GM21786 (cell line): ENCODE measurements around the gene SMAD2.
"Not testable (repeated sequence)": the region's sequence is repeated elsewhere in the genome, so short reads cannot be mapped to it uniquely, and the experiment has no call there.

Source experiments
- ATAC-seq: cut with Tn5 transposase; IDR thresholded peaks from one replicate; pipeline ENCODE4 v1.9.1; 2021; ENCODE audit not compliant: unreplicated experiment

SMAD2 gene

DNA sequence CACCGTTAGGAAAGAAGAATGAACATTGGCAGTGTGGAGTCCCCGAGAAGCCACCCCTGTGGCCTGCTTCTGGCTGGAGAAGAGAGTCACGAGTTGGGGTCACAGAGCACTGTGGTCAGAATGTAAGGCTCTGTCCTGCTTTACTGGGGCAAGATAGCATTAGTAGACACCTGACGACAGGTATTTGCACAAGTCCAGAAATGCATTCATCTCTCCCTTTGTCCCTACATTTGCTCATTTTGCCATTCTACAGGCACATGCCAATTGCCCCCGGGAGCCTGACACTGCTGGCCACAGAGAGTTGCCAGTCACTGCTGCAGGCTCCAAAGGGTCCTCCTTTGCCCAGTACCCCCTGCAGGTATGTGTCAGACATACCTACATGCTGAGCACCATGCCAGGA, 133.3 kb downstream of the SMAD2 start:
- ATAC-seq, result no peak

DNA sequence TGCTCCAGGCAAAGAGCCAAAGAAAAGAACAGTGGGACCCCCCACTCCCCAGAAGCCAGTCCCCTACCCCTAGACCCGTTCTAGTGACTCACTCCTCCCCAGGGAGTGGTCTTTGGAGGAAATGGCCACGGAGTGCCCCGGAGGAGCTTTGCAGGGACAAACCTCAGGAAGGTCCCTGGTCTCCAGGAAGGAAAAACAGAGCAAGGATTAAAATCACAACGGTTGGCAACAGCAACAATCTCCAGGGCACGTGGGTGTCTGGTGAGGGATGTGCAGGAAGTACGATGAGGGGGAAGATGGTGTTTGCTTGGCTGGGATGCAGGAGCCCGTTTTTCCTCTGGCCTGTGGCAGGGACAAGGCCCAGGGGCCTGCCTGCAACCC, 135.0 kb downstream of the SMAD2 start:
- no peak for ATAC-seq

DNA sequence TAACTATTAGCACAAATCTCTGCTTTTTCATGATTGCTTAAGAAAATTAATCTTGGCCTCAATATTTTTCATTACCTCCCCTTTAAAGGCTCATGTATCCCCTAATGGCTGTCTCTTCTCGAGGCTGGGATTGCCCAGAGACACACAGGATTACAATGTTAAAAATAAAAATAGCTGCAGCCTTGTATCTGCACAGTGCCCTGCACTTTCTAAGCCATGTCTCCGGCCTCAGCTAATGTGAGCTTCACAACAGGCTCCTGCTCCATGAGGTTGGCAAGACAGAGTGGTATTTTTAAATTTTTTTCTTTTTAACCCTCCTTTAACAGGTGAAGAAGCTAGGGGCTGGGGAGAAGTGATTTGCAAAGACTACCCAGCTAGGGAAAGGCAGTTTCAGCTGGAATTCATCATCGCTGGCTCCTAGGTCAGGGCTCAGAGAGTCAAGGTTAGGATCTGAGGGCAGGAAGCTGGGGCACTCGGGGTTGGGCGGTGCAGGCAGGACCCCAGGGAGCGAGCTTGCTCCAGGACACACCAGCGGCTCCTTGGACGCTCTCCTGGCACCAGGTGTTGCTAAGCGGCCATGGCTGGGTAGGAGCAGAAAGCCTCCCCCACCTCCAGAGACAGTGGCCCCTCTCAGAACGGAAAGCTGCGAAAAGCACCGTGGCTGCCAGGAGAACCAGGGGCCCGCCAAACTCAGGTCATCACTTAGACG, 135.6 kb downstream of the SMAD2 start:
- ATAC-seq, result no peak

DNA sequence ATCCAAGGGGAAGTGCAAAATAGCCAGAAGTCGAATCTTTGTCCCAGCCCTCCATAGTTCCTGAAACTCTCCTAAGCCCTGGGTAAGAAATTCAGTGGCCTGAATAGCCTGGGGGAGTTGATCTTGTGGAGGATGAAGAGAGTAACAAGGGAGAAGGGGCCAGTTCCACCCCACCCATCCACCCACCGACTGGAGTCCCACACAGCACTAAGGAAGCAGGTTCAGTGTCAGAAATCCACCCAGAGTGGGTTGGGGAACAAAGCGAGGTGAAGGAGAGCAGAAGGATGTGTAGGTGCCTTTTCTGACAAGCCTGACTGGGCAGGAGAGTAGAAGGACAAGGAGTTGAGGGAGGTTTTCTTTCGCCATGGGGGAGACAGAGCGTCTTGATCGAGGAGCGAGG, 136.8 kb downstream of the SMAD2 start:
- ATAC-seq, result no peak

DNA sequence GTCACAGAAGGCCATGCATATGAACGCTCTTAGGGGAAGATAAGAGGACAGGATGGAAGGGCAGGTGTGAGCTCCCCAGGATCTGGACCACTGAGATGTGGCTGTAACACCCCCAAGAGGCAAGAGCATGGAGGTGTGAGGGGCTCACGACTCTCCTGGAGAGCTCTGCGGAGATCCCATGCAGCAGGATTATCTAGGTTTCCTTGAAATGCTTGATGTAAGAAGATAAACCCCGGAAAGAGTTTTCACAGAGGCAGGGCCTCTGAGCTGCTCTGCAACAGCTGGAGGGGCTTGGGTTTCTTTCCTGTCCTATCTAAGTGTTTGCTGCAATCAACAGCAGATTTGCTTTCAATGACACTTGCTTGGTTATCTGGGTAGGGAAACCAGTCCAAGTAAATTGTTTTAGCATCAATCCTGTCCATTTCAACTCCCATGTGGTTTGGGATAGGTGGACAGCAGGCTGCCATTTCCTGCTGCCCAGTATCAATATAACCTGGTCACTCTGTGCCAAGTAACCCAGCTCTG, 138.9 kb downstream of the SMAD2 start:
- ATAC-seq, result no peak

DNA sequence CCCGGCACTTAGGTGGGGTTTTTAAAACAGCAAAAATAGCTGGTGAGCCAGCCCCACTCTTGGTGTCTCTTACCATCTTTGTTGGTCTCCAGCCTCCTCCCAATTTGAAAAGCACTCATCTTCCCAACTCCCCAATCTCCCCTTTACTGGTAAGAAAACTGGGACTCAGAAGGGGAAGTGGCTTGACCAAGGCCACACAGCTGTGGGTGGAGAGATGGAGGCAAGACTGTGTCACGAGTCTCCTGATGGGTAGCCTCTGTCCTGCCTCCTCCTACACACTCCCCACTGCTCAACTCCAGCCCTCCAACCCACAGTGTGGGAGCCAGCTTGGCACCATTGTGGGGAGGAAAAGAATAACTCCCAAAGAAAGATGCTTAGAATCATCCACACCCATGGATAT, 140.4 kb downstream of the SMAD2 start:
- no peak for ATAC-seq

DNA sequence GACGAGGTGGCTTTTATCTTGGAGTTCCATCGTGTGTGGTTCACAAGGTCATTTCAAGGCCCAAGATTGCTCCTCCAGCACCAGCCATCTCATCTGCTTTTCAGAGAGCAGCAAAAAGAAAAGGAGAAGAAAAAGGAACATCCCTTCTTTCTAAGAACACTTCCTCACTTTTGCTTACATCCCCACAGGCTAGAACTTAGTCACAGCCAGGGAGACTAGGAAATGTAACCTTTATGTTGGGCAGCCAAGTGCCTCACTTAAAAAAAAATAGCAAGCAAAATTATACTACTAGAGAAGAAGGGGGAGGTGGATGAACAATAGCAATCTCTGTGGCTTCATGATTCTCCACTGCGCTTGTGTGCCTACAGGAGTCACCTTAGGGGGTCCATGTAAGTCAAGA, 141.8 kb downstream of the SMAD2 start:
- ATAC-seq, result no peak

DNA sequence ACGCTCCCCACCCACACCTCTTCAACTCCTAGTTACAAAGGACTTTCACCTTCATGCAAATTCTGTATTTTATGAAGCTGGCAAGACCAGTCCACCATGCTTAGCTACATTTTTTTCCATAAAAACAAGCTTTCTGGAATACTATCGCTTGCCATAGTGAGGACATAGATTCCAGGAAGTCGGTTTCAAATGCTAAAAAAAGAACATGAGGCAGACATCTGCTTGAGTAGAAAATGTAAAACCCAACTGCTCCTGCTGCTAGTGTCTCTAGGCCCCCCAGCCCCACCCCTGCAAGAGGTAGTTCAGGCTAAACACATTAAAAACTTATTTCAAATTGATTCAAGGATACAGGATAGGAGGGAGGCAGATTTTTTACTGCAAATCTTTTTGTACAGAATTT, 148.9 kb downstream of the SMAD2 start:
- ATAC-seq, result no peak

DNA sequence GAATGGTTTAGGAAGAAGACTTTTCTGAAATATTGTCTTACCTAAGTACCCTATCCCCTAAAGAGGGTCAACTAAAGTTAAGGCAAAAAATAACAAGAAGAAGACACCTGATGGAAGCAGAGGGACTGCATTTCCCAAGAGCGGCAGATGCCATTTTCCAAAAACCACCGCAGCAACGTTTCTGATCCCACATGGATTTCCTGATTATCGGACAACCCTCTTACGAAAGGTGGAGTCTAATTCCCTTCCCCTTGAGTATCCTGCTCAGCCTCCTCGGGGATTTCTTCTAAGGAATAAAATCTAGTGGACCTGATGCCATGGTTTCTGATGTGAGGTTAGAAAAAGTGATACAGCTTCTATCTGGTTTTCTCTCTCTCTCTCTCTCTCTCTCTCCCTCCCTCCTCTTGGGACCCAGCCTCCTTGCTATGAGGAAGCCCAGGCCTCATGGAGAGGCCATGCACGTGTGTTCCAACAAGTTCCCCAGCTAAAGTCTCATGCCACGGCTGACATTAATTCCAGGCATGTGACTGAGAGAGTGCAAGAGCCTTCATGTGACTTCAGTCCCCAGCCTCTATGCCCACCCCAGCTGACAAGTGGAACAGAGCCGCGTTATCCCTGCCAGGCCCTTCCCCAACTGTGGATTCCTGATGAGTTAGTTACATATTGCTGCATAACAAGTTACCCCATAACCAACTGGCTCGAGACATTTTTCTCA, 150.3 kb downstream of the SMAD2 start:
- ATAC-seq, result no peak

DNA sequence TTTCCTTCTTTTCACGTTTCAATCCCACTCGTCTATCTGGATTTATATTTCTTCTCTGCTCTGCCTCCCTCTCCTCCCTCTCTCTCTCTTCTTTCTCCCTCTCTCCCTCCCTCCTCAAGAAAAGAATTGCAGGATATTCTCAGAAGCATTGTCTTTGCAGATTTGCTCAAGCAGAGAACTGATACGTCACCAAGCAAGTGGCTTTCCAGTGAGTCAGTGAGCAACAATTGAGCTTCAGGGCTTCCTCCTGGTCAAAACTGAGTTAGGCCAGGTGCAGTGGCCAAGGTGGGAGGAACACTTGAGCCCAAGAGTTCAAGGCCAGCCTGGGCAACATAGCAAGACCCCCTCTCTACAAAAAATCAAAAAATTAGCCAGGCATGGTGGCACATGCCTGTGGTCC, 151.1 kb downstream of the SMAD2 start:
- ATAC-seq, result no peak

DNA sequence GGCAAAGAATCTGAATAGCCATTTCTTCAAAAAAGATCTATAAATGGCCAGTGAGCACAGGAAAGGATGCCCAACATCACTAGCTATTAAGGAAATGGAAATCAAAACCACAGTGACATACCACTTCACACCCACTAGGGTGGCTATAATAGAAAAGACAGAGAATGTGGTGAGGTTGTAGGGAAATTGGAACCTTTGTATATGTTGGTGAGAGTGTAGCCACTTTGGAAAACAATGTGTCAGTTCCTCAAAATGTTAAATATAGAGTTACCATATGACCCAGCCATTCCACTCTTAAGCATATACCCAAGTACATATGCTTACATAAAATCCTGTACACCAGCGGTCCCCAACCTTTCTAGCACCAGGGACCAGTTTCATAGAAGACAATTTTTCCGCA, 152.8 kb downstream of the SMAD2 start:
- ATAC-seq, result no peak

DNA sequence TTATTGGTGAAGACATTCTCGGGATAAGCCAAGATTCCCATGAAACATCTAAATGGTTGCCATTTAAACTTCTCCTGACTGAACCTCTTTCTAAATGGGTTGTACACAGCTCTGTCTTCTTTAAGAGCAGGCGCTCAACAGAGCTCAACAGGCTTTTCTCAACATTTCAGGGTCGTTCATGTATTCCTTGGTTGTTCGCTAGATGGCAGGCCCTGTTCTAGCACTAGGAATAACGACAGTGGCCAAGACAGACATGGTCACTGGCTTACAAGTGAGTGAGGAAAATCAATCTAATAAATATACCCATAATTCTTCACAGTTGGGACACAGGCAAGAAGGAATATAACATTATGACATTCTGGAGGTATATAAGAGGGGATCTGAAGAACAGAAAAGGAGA, 154.5 kb downstream of the SMAD2 start:
- no peak for ATAC-seq

DNA sequence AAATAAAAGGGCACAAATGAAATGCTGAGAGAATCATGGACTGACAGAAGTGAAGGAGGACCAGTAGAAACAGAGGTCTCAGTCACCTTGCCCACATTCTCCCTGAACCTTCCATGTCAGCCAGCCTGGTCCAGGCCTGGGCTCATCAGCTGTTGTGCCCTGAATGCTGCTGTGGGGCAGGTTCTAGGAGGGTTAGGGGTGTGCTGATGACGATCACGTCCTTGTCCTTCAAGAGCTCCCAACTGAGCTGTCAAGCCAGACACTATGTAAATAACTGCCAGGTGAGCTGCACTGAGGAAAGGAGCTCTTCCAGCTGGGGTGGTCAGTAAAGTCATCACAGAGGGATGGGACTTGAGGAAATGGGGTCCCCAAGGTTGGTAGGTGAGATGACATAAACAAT, 156.5 kb downstream of the SMAD2 start:
- ATAC-seq, result no peak

DNA sequence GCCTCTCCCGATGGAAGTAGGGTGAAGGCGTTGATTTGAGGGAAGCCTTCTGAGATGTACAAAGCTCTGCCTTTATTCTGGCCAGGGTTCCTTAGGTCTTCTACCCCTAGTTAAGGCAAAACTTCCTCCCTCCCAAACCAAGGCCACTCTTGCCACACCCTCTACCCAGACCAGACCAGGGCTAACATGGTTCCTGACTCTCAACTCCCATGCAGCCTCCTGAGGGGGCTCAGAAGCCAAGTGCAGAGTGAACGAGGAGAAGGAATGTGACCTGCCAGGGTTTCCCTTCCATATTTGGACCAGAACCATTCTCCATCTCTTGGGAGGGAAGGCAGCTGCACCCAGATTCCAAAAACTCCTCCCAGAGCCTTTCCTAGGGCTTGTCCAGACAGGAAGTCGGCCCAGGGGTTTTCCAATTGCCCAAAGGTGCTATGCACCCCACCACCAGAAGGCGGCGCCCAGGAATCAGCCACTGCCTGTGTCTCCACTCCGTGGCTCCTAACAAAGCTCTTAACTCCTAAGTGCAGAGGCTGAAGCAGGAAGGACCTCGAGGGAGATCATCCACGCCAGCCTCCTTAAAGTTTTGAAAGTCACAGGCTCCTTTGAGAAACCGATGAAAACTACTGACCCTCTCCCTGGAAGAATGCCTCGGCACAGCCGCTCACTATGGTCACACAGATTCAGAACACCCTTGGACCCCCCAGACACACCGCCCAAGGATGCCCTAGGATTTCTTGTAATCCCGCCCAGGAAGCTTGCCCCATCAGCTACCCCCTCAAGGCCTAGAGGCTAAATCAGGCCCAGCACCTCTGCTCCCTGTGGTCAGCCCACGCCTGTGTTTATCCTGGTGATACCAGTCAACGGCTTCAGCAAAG, 157.8 kb downstream of the SMAD2 start:
- no peak for ATAC-seq

DNA sequence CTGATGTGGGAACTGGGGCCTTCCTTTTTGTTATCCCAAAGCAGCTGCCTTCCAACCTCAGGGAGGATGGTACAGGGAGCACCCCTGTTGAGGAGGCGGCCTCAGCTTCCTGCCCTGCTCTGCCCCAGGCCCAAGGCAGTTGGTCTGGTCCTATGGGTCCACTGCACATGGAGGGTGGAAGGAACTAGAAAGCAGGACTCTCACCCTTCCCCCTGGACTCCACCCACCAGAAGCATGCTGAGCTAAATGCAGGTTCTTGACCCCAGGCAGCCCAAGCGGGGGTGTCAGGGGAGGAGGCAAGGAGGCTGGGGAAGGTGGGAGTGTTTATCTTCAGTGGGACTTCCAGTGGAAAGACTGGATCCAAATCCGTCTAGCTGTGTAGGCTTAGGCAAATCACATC, 158.5 kb downstream of the SMAD2 start:
- no peak for ATAC-seq

DNA sequence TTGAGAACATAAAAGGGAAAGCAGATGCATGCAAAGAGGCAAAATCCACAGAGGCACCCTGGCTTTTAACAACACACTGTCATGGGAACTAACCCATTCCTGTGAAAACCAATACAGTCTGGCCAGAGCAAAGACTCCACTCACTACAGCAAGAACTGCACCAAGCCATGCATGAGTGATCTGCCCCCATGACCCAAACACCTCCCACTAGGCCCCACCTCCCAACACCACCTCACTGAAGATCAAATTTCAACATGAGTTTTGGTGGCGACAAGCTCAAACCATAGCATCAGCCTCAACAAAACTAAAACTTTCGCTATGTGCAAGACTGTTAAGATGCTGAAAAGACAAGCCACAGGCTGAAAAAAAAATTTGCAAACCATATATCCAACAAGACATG, 162.8 kb downstream of the SMAD2 start:
- no peak for ATAC-seq

DNA sequence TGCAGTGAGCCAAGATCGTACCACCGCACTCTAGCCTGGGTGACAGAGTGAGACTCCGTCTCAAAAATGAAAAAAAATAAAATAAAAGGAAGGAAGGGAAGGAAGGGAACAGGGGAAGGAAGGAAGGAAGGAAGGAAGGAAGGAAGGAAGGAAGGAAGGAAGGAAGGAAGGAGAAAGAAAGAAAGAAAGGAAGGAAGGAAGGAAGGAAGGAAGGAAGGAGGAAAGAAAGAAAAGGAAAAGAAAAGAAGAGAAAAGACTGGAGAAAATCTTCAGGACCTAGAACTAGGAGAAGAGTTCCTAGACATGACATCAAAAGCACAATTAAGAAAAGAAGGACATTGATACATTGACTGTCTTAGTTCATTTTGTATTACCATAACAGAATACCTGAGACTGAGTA, 163.3 kb downstream of the SMAD2 start:
- not testable (repeated sequence) for ATAC-seq
